Measurements from ENCODE around the gene SMG1.

SMG1 gene

DNA sequence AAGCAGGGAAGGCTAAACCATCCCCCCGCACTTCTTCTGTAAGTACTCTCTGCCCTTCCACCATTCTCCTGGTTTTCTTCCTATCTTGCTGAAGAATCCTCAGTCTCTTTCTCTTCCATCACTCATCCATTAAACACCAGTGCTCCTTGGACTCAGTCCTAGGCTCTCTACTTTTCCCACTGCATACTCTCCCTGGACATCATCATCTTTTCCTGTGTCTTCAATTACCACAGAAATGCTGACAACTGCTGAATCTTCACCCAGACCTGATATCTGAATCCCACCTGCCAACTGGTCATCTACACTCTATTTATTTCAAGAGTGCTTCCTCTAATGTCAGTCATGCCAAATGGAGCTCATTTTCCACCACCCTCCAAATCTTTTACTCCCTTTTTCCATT, 71.0 kb downstream of the SMG1 start:
- in situ Hi-C loops (cut with MboI; ENCODE audit: low sequenced_read_pairs), result no loop called here

- in situ Hi-C loops (cut with MboI; ENCODE audit: low sequenced_read_pairs), result no loop called here
Observed at GRCh38 chr16:18853694-18854093, 72.5 kb downstream of the SMG1 start.

- in situ Hi-C loops (cut with MboI; ENCODE audit: low sequenced_read_pairs), result no loop called here
Observed at GRCh38 chr16:18852647-18853046, 73.6 kb downstream of the SMG1 start.

DNA sequence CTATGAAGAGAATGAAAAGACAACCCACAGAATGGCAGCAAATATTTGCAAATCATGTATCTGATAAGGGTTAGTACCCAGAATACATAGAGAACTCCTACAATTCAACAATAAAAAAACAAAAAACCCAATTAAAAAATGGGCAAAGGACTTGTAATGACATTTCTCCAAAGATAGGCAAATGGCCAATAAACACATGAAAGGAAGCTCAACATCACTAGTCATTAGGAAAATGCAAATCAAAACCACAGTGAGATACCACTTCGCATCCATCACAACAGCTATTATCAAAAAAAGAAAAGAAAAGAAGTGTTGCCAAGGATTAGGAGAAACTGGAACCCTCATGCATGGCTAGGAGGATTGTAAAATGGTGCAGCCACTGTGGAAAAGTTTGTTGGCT, 79.8 kb downstream of the SMG1 start:
- in situ Hi-C loops (cut with MboI; ENCODE audit: low sequenced_read_pairs), result no loop called here

- in situ Hi-C loops (cut with MboI; ENCODE audit: low sequenced_read_pairs), result no loop called here
Observed at GRCh38 chr16:18842565-18842964, 83.6 kb downstream of the SMG1 start.

DNA sequence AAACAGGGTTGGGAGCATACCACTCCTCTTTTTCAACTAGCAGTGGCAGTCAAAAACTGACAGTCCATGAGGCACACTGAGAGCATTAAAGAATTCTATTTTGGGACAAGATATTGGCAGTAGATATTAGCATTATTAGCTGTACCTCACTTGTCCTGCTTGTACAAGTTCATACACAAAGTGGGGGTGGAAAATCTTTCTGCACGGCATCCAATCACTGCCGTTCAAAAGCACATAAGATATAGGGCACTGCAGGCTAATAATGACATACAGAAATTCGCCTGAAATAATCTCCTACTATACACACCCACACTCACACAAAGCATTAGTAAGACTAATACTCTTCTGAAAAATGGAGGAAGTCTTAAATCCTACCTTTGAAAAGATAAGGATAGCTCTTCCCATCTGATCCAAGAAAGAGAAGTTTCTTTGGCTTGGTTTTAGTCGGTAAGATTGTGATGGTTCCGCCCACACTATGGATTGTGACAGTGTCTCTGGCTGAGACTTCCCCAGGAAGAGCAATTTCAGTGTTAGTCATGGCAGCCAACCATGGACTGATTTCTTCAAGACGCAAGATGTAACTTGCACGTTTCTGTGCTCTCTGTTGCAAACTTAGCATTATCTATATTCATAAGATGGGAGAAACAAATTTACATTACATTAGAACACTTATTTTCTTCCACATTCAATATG, 84.2 kb downstream of the SMG1 start:
- in situ Hi-C loops (cut with MboI; ENCODE audit: low sequenced_read_pairs), result no loop called here

- in situ Hi-C loops (cut with MboI; ENCODE audit: low sequenced_read_pairs), result no loop called here
Observed at GRCh38 chr16:18839555-18839954, 86.7 kb downstream of the SMG1 start.

GRCh38 chr16:18836702-18837101, 89.5 kb downstream of the SMG1 start:
- in situ Hi-C loops (cut with MboI; ENCODE audit: low sequenced_read_pairs), result no loop called here

GRCh38 chr16:18834864-18835263, 91.3 kb downstream of the SMG1 start:
- in situ Hi-C loops (cut with MboI; ENCODE audit: low sequenced_read_pairs), result no loop called here

DNA sequence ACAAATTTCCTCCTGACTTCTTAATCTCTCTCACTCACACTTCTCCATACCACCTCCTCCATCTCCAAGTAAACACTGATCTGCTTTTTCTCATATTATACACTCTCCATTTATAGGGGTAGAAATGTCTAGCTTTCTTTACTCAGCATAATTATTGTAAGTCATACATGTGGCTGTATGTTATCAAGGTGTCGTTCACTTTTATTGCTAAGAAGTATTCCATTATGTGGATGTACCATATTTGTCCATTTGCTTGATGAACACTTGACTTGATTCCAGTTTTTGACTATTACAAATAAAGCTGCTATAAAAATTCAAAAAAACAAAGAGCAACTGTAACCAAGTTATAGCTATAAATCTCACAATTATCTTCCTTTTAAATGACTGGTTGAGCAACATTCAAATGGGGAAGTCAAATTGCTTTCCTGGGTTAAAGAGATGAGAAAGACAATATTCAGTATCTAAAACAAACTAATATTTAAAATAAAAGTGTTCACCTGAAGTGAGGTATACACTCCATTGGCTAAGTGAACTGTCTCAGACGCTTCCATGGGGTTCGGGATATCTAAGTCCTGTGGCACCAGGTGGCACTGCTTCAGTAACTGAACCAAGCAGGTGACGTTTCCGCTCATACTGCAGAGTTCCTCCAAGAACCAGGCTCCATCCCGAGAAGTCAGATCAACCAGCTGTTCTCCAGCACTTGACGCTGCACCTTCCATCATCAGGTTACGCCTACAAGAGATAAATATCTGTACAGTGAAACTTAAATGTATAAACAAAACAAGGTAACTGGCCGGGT, 92.3 kb downstream of the SMG1 start:
- in situ Hi-C loops (cut with MboI; ENCODE audit: low sequenced_read_pairs), result no loop called here

DNA sequence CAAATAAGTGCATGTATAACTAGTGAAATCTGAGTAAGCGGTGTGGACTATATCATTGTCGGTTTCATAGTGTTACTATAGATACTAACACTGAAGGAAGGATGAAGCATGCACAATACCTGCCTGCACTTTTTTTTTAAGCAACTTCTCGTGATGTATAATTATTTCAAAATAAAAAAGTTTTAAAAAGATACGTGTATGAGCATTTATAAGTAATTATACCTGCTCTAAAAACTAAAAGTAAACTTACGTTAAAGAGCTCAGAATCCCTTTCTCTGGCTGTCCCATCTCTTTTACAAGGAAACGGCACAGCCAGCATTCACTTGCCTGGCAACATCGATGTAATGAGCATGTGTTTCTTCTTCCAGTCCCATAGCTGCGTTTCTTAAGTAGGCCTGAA, 93.6 kb downstream of the SMG1 start:
- in situ Hi-C loops (cut with MboI; ENCODE audit: low sequenced_read_pairs), result no loop called here

DNA sequence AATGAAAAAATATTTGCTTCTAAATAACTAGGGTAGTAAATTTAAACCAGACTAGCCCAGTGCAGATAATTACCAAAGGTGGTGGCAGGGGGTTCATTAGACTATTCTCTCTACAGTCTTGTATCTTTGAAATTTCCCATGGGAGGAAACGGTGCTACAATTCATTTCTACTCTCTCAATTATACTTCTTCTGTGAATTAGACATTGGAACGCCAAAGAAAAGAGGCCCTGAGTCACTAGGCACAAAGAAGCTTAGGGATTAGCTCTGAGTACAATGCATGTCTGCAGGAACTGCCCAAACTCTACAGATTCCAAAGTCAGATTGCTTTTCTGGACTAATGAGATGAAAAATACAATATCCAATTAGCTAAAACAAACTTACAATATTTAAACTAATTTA, 94.2 kb downstream of the SMG1 start:
- in situ Hi-C loops (cut with MboI; ENCODE audit: low sequenced_read_pairs), result no loop called here

- in situ Hi-C loops (cut with MboI; ENCODE audit: low sequenced_read_pairs), result no loop called here
Observed at GRCh38 chr16:18829251-18829650, 97.0 kb downstream of the SMG1 start.

DNA sequence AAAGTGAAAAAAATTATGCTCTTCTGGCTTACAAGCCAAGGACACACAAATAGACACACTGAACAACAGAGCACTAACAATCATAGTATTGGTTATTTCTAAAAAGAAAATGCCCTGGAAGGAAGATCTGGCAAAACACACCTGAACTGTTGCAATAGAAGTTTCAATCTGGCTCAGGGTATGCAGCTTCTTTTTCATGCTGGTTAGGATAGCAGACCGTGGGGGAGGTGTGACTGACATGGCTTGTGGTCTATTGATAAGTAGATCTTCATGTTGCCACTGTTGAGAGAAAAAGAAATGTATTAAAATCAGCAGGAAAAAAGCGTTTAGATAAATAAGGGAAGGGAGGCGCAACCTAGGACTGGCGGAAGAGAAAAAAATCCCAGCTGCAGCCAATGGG, 98.3 kb downstream of the SMG1 start:
- in situ Hi-C loops (cut with MboI; ENCODE audit: low sequenced_read_pairs), result no loop called here

DNA sequence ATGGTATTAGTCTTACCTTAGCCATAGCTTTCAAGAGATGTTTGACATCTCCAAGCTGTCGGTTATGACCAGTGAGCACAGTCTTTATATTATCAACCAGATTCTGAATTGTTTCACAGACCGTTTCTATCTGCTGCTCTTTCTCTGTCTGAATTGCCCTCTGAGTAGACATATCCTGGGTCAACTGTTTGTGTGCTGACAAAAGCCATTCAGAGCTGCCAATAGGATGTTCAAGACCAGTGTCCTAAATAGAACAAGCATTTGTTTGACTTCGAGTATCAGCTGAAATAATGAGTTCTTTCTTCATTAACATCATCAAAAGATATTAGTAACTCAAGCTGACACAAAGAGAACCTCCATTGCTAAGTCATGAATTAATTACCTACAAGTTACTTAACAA, 109.9 kb downstream of the SMG1 start:
- in situ Hi-C loops (cut with MboI; ENCODE audit: low sequenced_read_pairs), result no loop called here

DNA sequence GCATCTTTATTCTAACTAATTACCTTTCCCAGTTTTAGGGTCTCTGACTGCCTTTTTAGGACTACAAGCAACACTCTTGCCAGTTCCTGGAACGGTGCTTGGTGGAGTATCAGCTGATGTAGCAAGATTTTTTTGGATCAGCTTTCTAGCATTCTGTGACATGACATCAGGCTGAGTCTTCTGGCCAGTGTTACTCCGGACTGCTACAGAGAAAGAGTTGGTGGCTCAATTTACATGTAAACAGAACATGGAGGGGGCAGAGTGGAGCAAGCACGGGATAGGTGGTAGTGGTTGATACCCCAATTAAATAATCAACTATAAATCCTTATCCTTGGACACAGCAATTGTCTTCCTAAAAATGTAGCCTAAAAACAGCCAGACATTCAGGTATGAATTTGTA, 114.3 kb downstream of the SMG1 start:
- in situ Hi-C loops (cut with MboI; ENCODE audit: low sequenced_read_pairs), result no loop called here

GRCh38 chr16:18809165-18809564, 117.0 kb downstream of the SMG1 start:
- in situ Hi-C loops (cut with MboI; ENCODE audit: low sequenced_read_pairs), result no loop called here

DNA sequence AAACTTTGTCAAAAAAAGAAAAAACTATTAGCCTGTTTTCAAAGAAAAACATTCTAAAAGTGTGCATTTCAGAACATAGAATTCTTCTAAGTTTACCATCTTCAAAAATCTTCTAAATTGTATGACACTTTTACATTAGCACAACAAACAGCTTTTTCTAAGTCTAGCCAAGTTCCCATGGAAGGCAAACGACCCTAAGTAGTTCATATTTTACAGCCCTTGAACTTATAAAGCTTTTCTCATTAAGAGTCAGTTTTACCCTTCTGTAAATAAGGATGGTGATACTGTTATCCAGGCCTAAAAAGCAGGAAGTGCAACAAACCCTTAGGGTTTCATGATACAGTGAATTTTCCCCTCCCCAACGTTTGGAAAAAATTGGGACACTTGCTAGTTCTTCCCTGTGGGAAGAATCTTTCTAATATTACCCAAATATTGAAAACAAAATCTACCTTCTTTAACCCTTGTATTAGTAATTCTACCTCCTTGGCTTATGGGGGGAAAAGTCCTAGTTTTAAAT, 120.9 kb downstream of the SMG1 start:
- in situ Hi-C loops (cut with MboI; ENCODE audit: low sequenced_read_pairs), result no loop called here

DNA sequence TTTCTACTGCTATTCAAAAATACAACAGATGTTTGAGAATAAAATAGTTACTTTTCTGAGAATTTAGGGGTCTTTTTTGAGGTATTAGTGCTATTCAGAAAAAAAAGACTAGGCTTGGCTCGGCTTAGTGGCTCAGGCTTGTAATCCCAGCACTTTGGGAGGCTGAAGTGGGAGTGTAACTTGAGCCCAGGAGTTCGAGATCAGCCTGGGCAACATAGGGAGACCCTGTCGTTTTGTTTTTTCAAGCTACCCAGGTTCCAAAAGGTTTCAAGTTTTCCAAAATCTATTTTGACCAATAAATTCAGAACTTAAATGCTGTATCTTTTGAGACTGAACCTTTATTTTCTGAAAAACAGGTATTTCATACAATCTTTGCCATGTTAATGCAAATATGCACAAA, 121.7 kb downstream of the SMG1 start:
- in situ Hi-C loops (cut with MboI; ENCODE audit: low sequenced_read_pairs), result no loop called here

- in situ Hi-C loops (cut with MboI; ENCODE audit: low sequenced_read_pairs), result no loop called here
Observed at GRCh38 chr16:18803569-18804462, 122.4 kb downstream of the SMG1 start.

- in situ Hi-C loops (cut with MboI; ENCODE audit: low sequenced_read_pairs), result no loop called here
Observed at GRCh38 chr16:18802767-18803343, 123.4 kb downstream of the SMG1 start.
